ENCODE measurements around the gene TMEM9.

Gene TMEM9

DNA sequence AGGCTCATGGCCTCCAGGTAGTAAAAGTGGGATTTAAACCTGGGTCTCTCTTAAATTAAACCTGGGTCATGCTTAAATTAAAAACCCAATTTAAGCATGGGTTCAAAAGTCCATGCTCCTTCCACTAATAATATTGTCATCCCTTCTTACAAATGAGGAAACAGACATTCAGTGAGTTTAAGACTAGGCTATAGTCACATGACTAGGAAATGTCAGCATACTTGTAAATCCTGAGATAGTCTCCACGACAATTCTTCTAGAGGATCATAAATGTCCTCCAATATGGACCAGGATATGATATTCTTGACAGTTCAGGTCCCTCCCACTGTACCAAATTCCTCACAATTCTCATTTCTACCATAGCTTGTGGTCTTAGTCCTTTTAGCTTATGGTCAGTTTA is 25.9 kb upstream of the TMEM9 start:
- POLR2A ChIA-PET (ENCODE audit: low non-redundant PET): no interaction called here
- DNase-seq (ENCODE audit: low spot score): no peak
- no peak overlapping the region for H3K27ac ChIP-seq
- CTCF ChIA-PET: interaction anchor here (0.7 kb wide), 1 partner anchor 16 kb away, joined by 3 read pairs; no protein-coding TSS in a partner anchor
- TF ChIP-seq, protein P1, sequence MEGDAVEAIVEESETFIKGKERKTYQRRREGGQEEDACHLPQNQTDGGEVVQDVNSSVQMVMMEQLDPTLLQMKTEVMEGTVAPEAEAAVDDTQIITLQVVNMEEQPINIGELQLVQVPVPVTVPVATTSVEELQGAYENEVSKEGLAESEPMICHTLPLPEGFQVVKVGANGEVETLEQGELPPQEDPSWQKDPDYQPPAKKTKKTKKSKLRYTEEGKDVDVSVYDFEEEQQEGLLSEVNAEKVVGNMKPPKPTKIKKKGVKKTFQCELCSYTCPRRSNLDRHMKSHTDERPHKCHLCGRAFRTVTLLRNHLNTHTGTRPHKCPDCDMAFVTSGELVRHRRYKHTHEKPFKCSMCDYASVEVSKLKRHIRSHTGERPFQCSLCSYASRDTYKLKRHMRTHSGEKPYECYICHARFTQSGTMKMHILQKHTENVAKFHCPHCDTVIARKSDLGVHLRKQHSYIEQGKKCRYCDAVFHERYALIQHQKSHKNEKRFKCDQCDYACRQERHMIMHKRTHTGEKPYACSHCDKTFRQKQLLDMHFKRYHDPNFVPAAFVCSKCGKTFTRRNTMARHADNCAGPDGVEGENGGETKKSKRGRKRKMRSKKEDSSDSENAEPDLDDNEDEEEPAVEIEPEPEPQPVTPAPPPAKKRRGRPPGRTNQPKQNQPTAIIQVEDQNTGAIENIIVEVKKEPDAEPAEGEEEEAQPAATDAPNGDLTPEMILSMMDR (conservative IDR thresholded peaks at IDR 0.05; ENCODE audit: low read depth): no peak

- no peak overlapping the region for H3K27ac ChIP-seq
- TF ChIP-seq, protein P1 (conservative IDR thresholded peaks at IDR 0.05; ENCODE audit: low read depth): no peak
- no peak for DNase-seq (ENCODE audit: low spot score)
- ChIA-PET POLR2A (ENCODE audit: low non-redundant PET) (no interaction called here), CTCF (interaction anchor here (0.5 to 0.9 kb wide), 2 partner anchors 36 to 75 kb away, joined by 3 read pairs; no protein-coding TSS in a partner anchor)
Measured at GRCh38 chr1:201178718-201179117, 24.4 kb upstream of the TMEM9 start.

DNA sequence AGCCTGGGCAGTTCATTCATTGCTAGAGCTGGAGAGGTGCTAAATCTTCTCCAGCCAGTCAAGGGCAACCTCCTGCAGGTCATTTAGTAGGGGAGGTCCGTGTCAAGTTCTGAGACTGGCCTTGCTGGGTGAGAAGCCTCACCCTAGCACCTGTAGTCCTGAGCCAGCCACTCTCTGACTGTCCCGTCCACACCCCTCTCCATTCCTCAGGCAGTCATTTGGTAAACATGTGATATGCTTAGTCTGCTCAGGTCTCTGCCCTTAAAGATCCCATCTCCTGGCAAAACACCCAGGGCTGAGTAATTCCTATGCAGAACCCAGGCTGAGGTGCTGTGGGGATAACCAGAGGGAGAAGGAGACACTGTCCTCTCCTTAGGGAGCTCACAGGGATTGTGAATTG is 22.7 kb upstream of the TMEM9 start:
- TF ChIP-seq, protein P1 (conservative IDR thresholded peaks at IDR 0.05; ENCODE audit: low read depth): no peak
- no peak overlapping the region for H3K27ac ChIP-seq
- ChIA-PET POLR2A (ENCODE audit: low non-redundant PET) (no interaction called here), CTCF (interaction anchor here (0.5 to 1.7 kb wide), 6 partner anchors 8 to 1994 kb away, joined by 3 to 5 read pairs (median 4); no protein-coding TSS in a partner anchor)
- DNase-seq (ENCODE audit: low spot score): peak; percentile 80

- POLR2A ChIA-PET (ENCODE audit: low non-redundant PET): no interaction called here
- H3K27ac ChIP-seq: no peak overlapping the region
- CTCF ChIA-PET: interaction anchor here (0.6 to 1.7 kb wide), 7 partner anchors 9 to 257 kb away, joined by 3 to 5 read pairs (median 3); no protein-coding TSS in a partner anchor
- TF ChIP-seq, protein P1 (conservative IDR thresholded peaks at IDR 0.05; ENCODE audit: low read depth): no peak
- DNase-seq (ENCODE audit: low spot score): no peak
Measured at GRCh38 chr1:201175820-201176500, 21.7 kb upstream of the TMEM9 start.

- POLR2A ChIA-PET (ENCODE audit: low non-redundant PET): no interaction called here
- no peak for DNase-seq (ENCODE audit: low spot score)
- TF ChIP-seq, protein P1 (conservative IDR thresholded peaks at IDR 0.05; ENCODE audit: low read depth): no peak
- no peak overlapping the region for H3K27ac ChIP-seq
- CTCF ChIA-PET: no interaction called here
Measured at GRCh38 chr1:201173736-201174135, 19.5 kb upstream of the TMEM9 start.

- DNase-seq (ENCODE audit: low spot score): peak; percentile 83
Measured at GRCh38 chr1:201172999-201173610, 18.8 kb upstream of the TMEM9 start.

More at GRCh38 chr1:201172999-201173610, 18.8 kb upstream of the TMEM9 start:
- no peak overlapping the region for H3K27ac ChIP-seq
- ChIA-PET CTCF (interaction anchor here (0.6 to 0.9 kb wide), 2 partner anchors 17 to 50 kb away, joined by 4 to 5 read pairs; no protein-coding TSS in a partner anchor), POLR2A (ENCODE audit: low non-redundant PET) (no interaction called here)
- TF ChIP-seq, protein P1 (conservative IDR thresholded peaks at IDR 0.05; ENCODE audit: low read depth): no peak

All from RWPE1 (cell line).